GM18517 (cell line): Measurements from ENCODE around the gene GALK2.

Experiments
- ATAC-seq: cut with Tn5 transposase; IDR thresholded peaks from one replicate; pipeline ENCODE4 v1.9.1; 2021; ENCODE audit warnings: mild to moderate bottlenecking, moderate library complexity; ENCODE audit not compliant: unreplicated experiment

GALK2 gene

GRCh38 chr15:49278751-49279150 lies 108.7 kb downstream of the GALK2 start:
- ATAC-seq: no peak

DNA sequence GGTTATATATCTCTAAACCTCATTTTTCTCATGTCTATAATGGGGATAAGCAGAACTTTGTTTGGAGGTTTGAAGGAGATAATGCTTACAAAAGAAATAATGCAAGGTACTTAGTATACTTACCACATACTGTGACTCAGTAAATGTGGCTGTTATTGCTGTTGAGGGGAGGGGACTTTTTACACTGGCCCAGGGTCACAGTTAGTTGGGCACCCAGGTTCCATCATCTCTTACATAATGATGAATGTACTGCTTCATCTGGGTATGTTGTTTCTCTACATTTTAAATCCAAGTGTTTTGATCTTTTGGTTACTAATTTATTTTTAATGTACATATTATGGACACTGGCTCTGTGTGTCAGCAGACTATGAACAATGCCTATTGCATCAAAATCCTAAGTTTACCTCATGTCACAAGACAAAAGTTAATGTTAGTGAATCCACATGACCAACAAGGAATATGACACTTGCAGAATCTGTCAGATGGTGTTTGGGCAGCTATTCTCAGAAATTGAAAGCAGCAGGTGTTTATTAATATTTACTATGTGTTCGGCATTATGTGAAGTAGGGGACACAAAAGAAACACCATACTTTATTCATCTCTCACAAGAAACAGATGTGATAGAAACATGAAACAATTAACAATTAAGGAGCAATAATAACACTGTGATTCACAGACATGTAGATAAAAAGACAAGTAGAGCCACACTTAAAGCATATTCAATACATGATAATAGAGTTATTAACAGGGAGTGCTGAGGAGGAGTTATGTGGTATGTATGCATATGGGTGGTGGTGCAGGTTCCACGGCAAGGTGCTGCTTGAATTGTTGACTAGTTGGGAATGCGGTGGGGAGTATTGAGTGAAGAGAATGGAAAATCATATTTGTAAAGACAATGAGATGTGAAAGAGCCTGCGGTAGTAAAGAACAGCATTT lies 109.7 kb downstream of the GALK2 start:
- no peak for ATAC-seq

- no peak for ATAC-seq
These were observed 112.3 kb downstream of the GALK2 start for GRCh38 chr15:49282366-49282765.

GRCh38 chr15:49286649-49287404 lies 116.8 kb downstream of the GALK2 start:
- no peak for ATAC-seq

DNA sequence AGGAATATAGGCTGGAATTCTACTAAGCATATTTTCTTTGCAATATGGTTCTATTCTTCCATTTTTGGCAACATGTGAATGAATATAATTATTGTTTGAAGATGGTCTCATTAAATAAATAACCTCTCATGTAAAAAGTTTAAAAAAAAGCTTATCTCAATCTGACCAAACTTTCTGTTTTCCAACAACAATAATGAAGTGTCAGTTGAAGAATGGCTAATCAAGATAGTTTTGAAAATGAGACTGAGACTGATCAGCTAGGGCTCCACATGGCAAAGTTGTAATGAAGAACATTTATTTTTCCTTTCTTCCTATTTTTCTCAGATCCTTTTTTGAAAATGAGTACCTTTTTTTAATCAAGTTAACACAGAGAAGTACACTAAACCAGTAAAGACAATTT lies 117.4 kb downstream of the GALK2 start:
- no peak for ATAC-seq

- ATAC-seq: no peak
These were observed 118.3 kb downstream of the GALK2 start for GRCh38 chr15:49288391-49288790.

- ATAC-seq: no peak
These were observed 120.1 kb downstream of the GALK2 start for GRCh38 chr15:49290191-49290590.

GRCh38 chr15:49293941-49294340 lies 123.9 kb downstream of the GALK2 start:
- ATAC-seq: no peak

- no peak for ATAC-seq
These were observed 126.2 kb downstream of the GALK2 start for GRCh38 chr15:49296258-49296657.

DNA sequence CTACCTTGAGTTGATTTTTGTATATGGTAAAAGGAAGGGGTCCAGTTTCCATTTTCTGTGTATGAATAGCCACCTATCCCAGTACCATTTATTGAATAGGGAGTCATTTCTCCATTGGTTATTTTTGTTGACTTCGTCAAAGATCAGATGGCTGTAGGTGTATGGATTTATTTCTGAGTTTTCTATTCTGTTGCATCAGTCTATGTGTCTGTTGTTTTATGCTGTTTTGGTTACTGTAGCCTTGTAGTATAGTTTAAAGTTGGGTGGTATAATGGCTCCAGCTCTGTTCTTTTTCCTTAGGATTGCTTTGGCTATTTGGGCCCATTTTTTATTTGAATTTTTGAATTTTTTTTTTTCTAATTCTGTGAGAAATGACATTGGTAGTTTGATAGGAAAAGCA lies 127.5 kb downstream of the GALK2 start:
- ATAC-seq: no peak

DNA sequence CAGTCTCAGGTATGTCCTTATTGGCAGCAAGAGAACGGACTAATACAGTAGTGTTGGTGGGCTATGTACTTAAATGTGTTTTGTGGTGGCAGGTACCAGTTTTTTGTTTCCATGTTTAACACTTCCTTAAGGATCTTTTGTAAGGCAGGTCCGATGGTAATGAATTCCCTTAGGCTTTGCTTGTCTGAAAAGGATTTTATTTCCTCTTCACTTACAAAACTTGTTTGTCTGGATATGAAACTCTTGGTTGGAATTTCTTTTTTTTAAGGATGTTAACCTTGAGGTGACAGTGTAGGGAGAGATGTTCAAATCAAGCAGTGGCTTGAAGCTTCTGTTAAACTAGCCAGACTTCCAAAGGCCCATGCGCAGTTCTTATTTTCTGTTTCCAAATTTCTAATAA lies 130.8 kb downstream of the GALK2 start:
- no peak for ATAC-seq

DNA sequence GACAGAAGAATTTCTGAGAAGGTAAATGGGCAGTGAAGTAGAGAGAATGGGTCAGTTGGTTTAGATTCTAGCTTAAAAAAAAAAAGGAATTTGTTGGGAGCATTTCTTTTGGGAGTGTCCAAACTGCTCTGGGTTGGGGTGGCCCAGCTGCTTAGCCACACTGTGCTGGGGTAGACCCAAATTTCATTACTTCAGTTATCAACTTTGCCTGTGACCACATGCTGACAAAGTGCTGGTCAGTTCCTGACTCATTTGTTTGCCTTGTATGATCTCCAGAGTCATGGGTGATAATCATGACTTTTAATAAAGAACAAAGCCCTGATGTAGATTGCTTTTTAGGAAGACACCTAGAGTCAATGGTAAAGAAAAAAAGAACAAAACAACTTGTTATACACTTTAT lies 131.5 kb downstream of the GALK2 start:
- ATAC-seq: no peak

- ATAC-seq: no peak
These were observed 133.0 kb downstream of the GALK2 start for GRCh38 chr15:49303003-49303402.

- no peak for ATAC-seq
These were observed 136.5 kb downstream of the GALK2 start for GRCh38 chr15:49306551-49306950.

DNA sequence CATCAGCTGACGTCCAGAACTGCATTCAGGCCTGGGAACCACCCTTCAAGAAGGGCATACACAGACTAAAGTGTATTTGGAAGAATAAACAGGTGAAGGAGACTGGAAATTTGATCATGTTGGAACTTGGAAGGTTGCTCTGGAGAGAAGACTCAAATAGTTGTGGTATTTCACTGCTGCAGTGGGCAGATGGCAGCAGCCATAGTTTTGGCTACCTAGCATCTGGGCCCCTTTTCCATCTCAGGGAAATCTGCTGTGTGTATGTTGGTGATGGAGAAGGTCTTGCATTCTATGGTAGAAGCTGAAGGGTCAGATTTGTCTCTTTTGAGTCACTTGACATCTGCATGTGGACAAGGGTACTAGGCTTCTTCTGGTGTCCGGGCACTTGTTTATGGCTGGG lies 138.6 kb downstream of the GALK2 start:
- ATAC-seq: no peak

DNA sequence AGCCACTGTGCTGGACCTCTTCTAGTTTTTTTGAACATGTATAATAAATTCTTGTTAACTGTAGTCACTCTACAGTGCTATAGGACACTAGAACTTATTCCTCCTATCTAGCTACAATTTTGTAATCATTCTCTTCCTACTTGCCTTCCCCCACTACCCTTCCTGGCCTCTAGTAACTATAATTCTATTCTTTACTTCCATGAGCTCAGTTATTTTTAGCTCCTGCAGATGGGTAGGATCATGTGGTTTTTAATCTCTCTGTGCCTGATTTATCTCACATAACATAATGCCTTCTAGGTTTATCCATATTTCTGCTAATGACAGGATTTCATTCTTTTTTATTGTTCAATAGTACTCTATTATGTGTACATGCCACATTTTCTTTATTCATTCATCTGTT lies 139.8 kb downstream of the GALK2 start:
- ATAC-seq: no peak

- no peak for ATAC-seq
These were observed 143.6 kb downstream of the GALK2 start for GRCh38 chr15:49313650-49314049.

- no peak for ATAC-seq
These were observed 144.7 kb downstream of the GALK2 start for GRCh38 chr15:49314716-49315115.

- no peak for ATAC-seq
These were observed 145.4 kb downstream of the GALK2 start for GRCh38 chr15:49315391-49315823.

DNA sequence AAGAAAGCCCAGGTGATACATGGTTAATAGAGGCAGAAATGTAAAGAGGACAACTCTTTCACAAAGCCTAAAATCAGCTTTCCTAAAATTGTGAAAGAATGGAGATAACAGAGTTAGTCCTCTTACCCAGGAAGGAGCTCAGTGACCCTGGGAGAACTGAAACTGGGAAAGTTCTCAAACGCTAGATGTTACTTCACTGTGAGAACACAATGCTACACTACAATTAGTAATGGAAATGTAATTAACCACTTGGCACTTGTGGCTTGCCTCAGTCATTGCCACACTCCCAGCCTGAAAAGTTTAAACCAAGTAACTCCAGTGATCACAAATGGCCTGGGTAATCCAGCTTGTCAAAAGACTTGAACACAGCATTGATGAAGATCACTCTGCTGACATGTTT lies 150.3 kb downstream of the GALK2 start:
- no peak for ATAC-seq

GRCh38 chr15:49323207-49323606 lies 153.2 kb downstream of the GALK2 start:
- no peak for ATAC-seq

GRCh38 chr15:49327927-49328326 lies 157.9 kb downstream of the GALK2 start:
- no peak for ATAC-seq
